ENCODE data around the gene SAC3D1.

SAC3D1 gene

GRCh38 chr11:65087827-65088226, 46.8 kb downstream of the SAC3D1 start:
- no peak for DNase-seq (ENCODE audit: low read depth)

GRCh38 chr11:65089621-65090020, 48.6 kb downstream of the SAC3D1 start:
- DNase-seq (ENCODE audit: low read depth) = no peak

- no peak for DNase-seq (ENCODE audit: low read depth)
These were observed 49.6 kb downstream of the SAC3D1 start for GRCh38 chr11:65090628-65091027.
